ENCODE data around the gene CHTF8.

The CHTF8 gene

DNA sequence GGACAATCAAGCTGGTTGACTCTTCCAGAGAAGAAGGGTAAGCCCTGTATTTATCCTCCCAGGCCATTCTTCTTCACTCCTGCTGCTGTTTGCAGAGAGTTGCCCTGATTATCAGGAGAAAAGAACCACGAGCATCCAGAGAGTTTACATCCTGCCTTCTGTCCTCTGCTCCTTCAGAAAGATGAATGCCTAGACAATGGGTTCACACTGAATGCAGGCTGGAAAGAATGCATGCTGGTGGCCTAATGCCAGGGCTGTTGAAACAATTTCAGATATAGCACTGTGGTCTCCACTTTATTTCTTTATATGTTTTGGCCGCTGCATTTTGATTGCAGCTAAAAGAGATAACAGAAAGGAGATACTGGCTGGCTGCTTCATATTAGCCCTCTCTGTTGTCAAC lies 48.1 kb downstream of the CHTF8 start:
- DNase-seq (ENCODE audit: low read depth) = no peak

DNA sequence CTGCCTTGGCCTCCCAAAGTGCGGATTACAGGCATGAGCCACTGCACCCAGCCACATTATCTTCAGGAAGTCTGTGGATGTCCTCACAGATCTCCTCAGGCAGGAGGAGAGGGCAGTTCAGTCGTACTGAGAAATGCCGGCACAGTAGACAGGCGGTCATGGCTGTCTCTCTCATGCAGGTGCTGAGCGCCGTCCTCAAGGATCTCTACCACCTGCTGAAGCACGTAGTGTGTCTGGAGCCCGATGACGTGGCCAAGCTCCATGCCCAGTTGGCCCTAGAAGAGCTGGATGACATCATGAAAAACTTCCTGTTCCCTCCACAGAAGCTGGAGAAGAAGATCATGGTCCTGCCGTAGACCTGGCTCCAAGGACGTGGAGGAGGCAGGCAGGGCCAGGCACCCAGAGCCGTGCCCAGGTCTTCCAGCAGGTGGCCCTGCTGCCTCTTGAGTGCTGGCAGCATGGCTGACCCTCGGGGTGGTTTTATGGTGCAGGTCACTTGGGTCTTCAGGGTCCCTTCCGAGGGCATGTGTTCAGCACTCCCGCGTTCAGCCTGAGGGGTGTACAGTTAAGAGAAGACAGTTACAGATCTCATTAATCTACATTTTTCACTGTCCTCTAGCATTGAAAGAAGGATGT lies 49.0 kb downstream of the CHTF8 start:
- DNase-seq (ENCODE audit: low read depth) = no peak

DNA sequence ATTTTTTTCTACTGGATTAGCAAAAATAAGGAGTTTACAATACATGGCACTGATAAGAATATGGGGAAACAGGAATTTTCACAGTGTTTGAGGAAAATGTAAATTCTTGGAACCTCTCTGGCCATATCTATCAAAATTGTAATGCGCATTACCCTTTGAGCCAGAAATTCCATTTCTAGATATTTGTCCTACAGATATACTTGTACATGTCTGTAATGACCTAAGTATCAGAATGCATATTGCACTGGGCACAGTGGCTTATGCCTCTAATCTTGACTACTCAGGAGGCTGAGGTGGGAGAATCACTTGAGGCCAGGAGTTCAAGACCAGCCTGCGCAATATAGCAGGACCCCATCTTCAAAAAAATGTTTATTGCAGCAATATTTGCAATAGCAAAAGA lies 52.7 kb downstream of the CHTF8 start:
- DNase-seq (ENCODE audit: low read depth) = no peak

DNA sequence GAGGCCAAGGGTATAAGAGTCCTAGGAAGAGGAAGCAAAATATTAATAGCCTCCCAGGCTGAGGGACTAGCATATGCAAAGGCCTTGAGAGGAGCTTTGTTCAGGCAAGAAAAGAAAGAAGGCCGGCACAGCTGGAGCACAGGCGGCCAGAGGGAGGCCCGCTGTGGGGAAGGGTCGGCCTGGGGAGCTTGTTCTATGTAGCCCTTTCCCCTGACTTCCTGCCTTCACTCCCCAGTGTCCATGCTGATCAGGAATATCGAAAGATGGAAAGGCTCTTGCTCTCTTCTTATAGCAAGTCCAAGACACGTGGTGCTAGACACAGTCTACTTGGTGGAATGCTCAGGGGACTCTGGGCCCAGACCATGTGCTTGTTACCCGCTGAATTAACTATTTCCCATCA lies 54.3 kb downstream of the CHTF8 start:
- DNase-seq (ENCODE audit: low read depth) = no peak

DNA sequence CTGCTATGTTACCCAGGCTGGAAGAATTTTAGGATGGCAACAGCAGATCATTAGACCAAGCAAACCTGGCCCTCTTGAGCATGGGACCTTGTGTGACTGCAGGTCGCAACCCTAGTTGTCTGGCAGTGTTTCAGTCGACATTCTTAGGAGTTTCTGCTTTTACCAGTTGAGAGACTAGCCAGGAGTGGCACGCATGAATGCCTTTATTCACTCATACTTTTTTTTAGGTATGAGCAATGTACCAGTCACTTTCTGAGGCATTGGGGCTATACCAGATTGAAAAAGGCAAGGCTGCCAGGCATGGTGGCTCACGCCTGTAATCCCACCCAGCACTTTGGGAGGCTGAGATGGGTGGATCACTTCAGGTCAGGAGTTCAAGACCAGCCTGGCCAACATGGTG lies 55.1 kb downstream of the CHTF8 start:
- DNase-seq (ENCODE audit: low read depth) = no peak

DNA sequence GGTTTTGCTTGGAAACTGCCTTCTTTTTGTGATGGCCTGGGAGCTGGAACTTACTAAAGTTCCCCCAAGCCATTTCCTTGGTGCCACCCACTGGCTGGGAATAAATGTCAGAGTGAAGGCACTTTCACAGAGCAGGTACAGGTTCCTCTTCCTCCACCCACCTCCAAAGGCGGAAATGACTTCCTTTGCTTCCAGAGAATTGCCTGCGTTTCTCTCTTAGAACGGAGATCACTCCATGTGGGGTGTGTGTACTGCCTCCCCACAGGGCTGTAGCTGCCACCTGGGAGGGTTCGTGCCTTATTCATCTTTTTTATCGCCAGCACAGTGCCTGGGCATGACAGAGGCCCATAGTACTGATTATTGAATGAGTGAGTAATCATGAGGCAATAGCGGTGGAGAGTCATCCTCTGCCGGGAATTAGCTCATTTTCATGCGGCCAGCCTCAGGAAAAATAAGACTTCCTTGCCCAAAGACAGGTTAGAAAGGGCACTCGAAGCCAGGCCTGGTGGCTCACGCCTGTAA lies 59.1 kb downstream of the CHTF8 start:
- peak; percentile 43 for DNase-seq (ENCODE audit: low read depth)

DNA sequence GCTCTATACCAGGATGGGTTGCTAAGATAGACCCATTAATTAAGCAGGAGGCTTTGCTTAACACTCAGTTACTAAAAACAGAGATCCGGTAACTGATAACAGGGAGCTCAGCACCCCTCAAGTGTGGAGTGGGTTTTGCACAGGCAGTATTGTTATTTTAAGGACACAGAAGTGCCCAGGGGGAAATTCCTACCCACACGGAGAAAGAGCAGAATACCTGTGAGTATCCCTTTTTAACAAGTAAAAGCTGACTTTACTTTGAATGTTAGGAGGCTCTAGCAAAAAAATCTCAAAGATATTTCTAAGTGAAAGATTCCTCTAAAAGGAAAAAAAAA lies 59.8 kb downstream of the CHTF8 start:
- DNase-seq (ENCODE audit: low read depth) = no peak

DNA sequence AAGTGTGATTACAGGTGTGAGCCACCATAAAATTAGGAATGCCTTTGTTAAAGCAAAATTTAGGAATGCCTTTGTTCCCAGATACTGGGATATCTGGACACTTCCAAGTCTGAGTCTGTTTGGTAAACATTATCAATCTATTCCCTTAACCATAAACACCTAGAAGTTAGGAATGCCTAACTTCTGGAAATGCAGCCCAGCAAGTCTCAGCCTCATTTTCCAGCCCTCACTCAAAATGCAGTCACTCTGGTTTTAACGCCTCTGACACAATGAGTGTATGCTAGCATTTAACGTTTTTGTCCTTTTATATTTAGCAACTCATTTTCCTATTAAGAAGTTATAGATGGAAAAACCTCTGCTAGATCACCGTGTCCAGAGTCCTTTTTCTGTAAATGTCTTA lies 61.4 kb downstream of the CHTF8 start:
- no peak for DNase-seq (ENCODE audit: low read depth)

DNA sequence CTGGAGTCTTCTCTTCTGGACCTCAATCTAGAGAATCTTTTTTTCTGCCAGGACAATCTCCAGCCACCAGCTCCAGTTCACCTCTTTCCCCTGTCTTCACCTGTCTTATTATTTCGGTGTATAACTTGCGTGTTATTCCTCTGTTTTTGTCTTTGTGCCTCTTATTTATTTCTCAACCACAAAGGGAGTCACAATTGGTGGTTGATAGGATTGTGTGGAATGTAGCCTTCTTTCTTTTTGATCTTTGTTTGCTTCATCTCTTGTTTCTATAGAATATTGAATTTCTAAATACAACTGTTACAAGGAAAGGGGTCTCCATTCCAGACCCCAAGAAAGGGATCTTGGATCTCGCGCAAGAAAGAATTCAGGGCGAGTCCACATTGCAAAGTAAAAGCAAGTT lies 62.9 kb downstream of the CHTF8 start:
- DNase-seq (ENCODE audit: low read depth) = no peak

Measured in fibroblast of the conjunctiva (primary cell).